Measurements from ENCODE around the gene ZNF683. TPM values are rescaled to one million over a fixed set of nuclear protein-coding genes. Genes with fewer than 3 reads are reported as not detected.
A peak's percentile ranks its signal among the peaks of the same experiment; 100 is the strongest.

The ZNF683 gene
- total and polyA plus RNA-seq, 9 of the 15 experiments (the other 6 are each of a cell fraction or from before 2014, with no cell fraction given): not detected

GRCh38 chr1:26336477-26337205 lies 35.9 kb downstream of the ZNF683 start (continued):
- TF ChIP-seq FOXA1 (IDR thresholded peaks at IDR 0.05; ENCODE audit: borderline replicate concordance) (no peak), ZNF644 (tag; IDR thresholded peaks at IDR 0.05; ENCODE audit: low read depth) (peak; percentile 89; the same call in 1 of the 2 replicates), MAFG (tag; conservative IDR thresholded peaks at IDR 0.05) (no peak; the same call in 1 of the 2 replicates), HOXB6 (CRISPR knock-in tag; IDR thresholded peaks at IDR 0.05; ENCODE audit: borderline replicate concordance) (peak; percentile 47; the same call in 1 of the 2 replicates), PREB (CRISPR knock-in tag; IDR thresholded peaks at IDR 0.05) (0 out of 2 replicates have a peak, but pooled peaks have one; percentile 8), RFX7 (CRISPR knock-in tag; IDR thresholded peaks at IDR 0.05) (no peak), KLF6 (CRISPR knock-in tag; IDR thresholded peaks at IDR 0.05; ENCODE audit: borderline replicate concordance) (peak; percentile 97), NR3C1 (CRISPR knock-in tag; IDR thresholded peaks at IDR 0.05) (peak; percentile 98), KLF10 (CRISPR knock-in tag; IDR thresholded peaks at IDR 0.05) (no peak; the same call in 1 of the 2 replicates), NR2F6 (CRISPR knock-in tag; IDR thresholded peaks at IDR 0.05) (no peak), CCAR2 (IDR thresholded peaks at IDR 0.05; ENCODE audit: low read depth, low read length) (no peak), SIRT6 (IDR thresholded peaks at IDR 0.05; ENCODE audit: low read depth, low read length) (no peak), NCOA1 (IDR thresholded peaks at IDR 0.05; ENCODE audit: low read depth) (peak; percentile 46; the same call in 1 of the 2 replicates), ZNF324 (CRISPR knock-in tag; IDR thresholded peaks at IDR 0.05) (peak; percentile 71), COPS2 (conservative IDR thresholded peaks at IDR 0.05) (no peak)
- TF ChIP-seq, protein P1, sequence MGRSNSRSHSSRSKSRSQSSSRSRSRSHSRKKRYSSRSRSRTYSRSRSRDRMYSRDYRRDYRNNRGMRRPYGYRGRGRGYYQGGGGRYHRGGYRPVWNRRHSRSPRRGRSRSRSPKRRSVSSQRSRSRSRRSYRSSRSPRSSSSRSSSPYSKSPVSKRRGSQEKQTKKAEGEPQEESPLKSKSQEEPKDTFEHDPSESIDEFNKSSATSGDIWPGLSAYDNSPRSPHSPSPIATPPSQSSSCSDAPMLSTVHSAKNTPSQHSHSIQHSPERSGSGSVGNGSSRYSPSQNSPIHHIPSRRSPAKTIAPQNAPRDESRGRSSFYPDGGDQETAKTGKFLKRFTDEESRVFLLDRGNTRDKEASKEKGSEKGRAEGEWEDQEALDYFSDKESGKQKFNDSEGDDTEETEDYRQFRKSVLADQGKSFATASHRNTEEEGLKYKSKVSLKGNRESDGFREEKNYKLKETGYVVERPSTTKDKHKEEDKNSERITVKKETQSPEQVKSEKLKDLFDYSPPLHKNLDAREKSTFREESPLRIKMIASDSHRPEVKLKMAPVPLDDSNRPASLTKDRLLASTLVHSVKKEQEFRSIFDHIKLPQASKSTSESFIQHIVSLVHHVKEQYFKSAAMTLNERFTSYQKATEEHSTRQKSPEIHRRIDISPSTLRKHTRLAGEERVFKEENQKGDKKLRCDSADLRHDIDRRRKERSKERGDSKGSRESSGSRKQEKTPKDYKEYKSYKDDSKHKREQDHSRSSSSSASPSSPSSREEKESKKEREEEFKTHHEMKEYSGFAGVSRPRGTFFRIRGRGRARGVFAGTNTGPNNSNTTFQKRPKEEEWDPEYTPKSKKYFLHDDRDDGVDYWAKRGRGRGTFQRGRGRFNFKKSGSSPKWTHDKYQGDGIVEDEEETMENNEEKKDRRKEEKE (IDR thresholded peaks at IDR 0.05; ENCODE audit: borderline replicate concordance in 1 of 2, control insufficient read depth in 1 of 2, low read depth in 2 of 2, low read length in 1 of 2): no peak
- TF ChIP-seq, protein P2, sequence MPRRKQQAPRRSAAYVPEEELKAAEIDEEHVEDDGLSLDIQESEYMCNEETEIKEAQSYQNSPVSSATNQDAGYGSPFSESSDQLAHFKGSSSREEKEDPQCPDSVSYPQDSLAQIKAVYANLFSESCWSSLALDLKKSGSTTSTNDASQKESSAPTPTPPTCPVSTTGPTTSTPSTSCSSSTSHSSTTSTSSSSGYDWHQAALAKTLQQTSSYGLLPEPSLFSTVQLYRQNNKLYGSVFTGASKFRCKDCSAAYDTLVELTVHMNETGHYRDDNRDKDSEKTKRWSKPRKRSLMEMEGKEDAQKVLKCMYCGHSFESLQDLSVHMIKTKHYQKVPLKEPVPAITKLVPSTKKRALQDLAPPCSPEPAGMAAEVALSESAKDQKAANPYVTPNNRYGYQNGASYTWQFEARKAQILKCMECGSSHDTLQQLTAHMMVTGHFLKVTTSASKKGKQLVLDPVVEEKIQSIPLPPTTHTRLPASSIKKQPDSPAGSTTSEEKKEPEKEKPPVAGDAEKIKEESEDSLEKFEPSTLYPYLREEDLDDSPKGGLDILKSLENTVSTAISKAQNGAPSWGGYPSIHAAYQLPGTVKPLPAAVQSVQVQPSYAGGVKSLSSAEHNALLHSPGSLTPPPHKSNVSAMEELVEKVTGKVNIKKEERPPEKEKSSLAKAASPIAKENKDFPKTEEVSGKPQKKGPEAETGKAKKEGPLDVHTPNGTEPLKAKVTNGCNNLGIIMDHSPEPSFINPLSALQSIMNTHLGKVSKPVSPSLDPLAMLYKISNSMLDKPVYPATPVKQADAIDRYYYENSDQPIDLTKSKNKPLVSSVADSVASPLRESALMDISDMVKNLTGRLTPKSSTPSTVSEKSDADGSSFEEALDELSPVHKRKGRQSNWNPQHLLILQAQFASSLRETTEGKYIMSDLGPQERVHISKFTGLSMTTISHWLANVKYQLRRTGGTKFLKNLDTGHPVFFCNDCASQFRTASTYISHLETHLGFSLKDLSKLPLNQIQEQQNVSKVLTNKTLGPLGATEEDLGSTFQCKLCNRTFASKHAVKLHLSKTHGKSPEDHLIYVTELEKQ (CRISPR knock-in tag; IDR thresholded peaks at IDR 0.05): peak; percentile 92
- TF ChIP-seq, protein P3, sequence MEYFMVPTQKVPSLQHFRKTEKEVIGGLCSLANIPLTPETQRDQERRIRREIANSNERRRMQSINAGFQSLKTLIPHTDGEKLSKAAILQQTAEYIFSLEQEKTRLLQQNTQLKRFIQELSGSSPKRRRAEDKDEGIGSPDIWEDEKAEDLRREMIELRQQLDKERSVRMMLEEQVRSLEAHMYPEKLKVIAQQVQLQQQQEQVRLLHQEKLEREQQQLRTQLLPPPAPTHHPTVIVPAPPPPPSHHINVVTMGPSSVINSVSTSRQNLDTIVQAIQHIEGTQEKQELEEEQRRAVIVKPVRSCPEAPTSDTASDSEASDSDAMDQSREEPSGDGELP (CRISPR knock-in tag; IDR thresholded peaks at IDR 0.05; ENCODE audit: borderline replicate concordance): peak; percentile 100
